ENCODE results near the gene THAP10. TPM values are rescaled to one million over a fixed set of nuclear protein-coding genes. Genes with fewer than 3 reads are reported as not detected.

The THAP10 gene
- total RNA-seq, 4 donors from 2014 or later: 2.2 to 14.9 (median 8.3) TPM; not detected in 1

DNA sequence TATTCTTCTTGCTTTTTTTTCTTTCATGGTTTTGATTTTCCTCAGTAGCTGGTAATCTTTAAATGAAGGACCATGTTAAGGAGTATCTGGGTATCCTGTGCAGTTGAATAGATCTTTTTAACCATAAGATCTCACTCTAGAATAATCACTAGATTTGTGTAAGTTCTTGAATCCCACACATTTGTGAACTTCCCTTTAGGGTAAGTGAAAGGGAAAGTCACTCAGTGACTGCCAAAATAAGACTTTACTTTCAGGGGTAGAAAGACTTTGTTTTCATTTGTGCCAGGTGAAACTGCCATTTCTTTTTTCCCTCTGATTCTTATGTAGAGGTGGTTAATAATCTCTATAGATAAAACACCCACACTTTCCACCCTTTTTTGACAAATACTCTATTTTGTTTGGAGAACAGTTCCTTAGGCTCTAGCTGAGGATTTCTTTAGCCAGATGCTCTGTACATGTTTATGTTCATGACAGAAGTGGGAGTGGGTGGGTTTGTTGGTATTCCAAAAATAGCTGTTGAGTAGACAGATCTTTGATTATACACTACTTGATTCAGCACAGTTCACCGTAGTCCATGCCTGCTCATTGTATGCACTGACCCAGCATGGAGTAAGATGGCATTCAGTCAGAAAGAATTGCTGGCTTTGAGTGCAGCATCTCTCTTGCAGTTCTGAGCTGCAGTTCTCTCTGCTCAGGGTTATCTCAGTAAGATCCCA is 28.9 kb upstream of the THAP10 start:
- TF ChIP-seq POLR2AphosphoS5 (IDR thresholded peaks at IDR 0.05): no peak
- Histone ChIP-seq H3K36me3 (no peaks in the 10 kb centered on the region), H3K27me3 (no peaks in the 10 kb centered on the region), H3K4me1 (no peaks in the 10 kb centered on the region), H3K9me3 (no peaks in the 10 kb centered on the region), H3K4me3 (no peak overlapping the region), H3K27ac (no peak overlapping the region)
- 35% methylated on average over 1 of the region's 1 CpG; no CpG with 5 or more reads in 1 of the 2 donors for WGBS, 2 donors (ENCODE audit: low coverage in 1 of 2)
- DNase-seq: no peak
- intact Hi-C loops (cut with DNase I; ENCODE audit: low total_unique reads) (no loop called here), in situ Hi-C loops (cut with MboI; ENCODE audit: low pct_ligation_motif_present in 1 of 4, low pct_unique_long_range_greater_than_20kb in 1 of 4, low sequenced_read_pairs in 3 of 4) (no loop called here)

DNA sequence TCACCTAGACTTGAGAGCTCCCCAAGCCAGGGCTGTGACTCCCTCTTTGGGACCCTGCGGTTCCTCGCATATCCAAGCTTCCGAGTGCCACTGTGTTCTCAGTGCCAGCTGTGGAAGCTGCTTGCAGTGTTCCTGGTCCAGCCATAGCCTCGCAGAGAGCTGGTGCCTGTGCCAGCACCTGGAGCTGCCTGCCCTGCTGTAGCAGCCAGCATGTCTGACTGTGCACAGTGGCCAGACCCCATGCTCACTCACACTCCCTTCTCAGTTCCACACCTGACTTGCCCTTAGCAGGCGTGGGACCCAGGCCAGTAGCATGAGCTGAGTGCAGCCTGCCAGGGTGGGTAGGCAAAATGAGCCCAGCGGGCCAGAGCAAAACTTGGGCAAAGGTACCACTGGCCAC is 25.7 kb upstream of the THAP10 start:
- Histone ChIP-seq H3K4me1 (no peaks in the 10 kb centered on the region), H3K9me3 (no peaks in the 10 kb centered on the region), H3K27me3 (no peaks in the 10 kb centered on the region), H3K36me3 (no peaks in the 10 kb centered on the region), H3K4me3 (no peak overlapping the region), H3K27ac (no peak overlapping the region)
- no peak for DNase-seq
- in situ Hi-C loops (cut with MboI; ENCODE audit: low pct_ligation_motif_present in 1 of 4, low pct_unique_long_range_greater_than_20kb in 1 of 4, low sequenced_read_pairs in 3 of 4) (no loop called here), intact Hi-C loops (cut with DNase I; ENCODE audit: low total_unique reads) (no loop called here)
- TF ChIP-seq POLR2AphosphoS5 (IDR thresholded peaks at IDR 0.05) (no peak), EP300 (IDR thresholded peaks at IDR 0.05; ENCODE audit: low read depth) (no peak), CTCF (IDR thresholded peaks at IDR 0.05) (no peak), POLR2A (IDR thresholded peaks at IDR 0.05) (no peak)
- WGBS, 2 donors (ENCODE audit: low coverage in 1 of 2): 88% methylated on average over 6 of the region's 6 CpGs; no CpG with 5 or more reads in 1 of the 2 donors

DNA sequence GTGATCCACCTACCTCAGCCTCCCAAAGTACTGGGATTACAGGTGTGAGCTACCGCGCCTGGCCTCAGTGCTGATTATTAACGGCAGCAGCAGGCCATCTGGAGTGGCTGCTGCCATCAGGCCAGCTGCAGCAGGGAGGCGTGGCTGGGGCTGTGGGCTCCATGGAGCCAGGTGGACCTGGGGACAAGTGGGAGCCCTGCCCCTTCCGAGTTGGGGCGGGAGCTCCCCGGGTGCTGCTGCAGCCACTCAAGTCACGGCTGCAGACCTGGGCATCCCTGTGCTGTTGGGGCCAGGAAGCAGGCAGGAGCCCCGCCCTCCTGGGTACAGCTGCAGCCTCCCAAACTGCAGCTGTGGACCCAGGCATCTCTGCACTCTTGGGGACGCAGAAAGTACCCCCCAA is 24.3 kb upstream of the THAP10 start:
- Histone ChIP-seq H3K36me3 (no peaks in the 10 kb centered on the region), H3K4me1 (no peaks in the 10 kb centered on the region), H3K4me3 (no peak overlapping the region), H3K27me3 (no peaks in the 10 kb centered on the region), H3K27ac (no peak overlapping the region), H3K9me3 (no peaks in the 10 kb centered on the region)
- in situ Hi-C loops (cut with MboI; ENCODE audit: low pct_ligation_motif_present in 1 of 4, low pct_unique_long_range_greater_than_20kb in 1 of 4, low sequenced_read_pairs in 3 of 4) (no loop called here), intact Hi-C loops (cut with DNase I; ENCODE audit: low total_unique reads) (no loop called here)
- WGBS, 2 donors (ENCODE audit: low coverage in 1 of 2): 93% methylated on average over 9 of the region's 10 CpGs; no CpG with 5 or more reads in 1 of the 2 donors
- TF ChIP-seq POLR2A (IDR thresholded peaks at IDR 0.05): no peak
- no peak for TF ChIP-seq POLR2AphosphoS5 (IDR thresholded peaks at IDR 0.05)
- no peak for TF ChIP-seq CTCF (IDR thresholded peaks at IDR 0.05)
- no peak for TF ChIP-seq EP300 (IDR thresholded peaks at IDR 0.05; ENCODE audit: low read depth)
- DNase-seq: no peak

GRCh38 chr15:70912187-70912586 is 20.0 kb upstream of the THAP10 start:
- 30 to 36% methylated on average over 1 of the region's 1 CpG for WGBS, 2 donors (ENCODE audit: low coverage in 1 of 2)
- H3K36me3 ChIP-seq: peaks cover 0 to 6% (median 2%) of the 10 kb centered on the region in 4 donors

More at GRCh38 chr15:70912187-70912586, 20.0 kb upstream of the THAP10 start:
- Histone ChIP-seq H3K27ac (no peak overlapping the region), H3K27me3 (no peaks in the 10 kb centered on the region), H3K4me3 (no peak overlapping the region), H3K9me3 (peaks cover 9 to 13% of the 10 kb centered on the region in 2 donors), H3K4me1 (no peaks in the 10 kb centered on the region)
- no peak for DNase-seq
- TF ChIP-seq EP300 (IDR thresholded peaks at IDR 0.05; ENCODE audit: low read depth) (no peak), CTCF (IDR thresholded peaks at IDR 0.05) (no peak), POLR2AphosphoS5 (IDR thresholded peaks at IDR 0.05) (no peak)
- intact Hi-C loops (cut with DNase I; ENCODE audit: low total_unique reads): no loop called here
- in situ Hi-C loops (cut with MboI; ENCODE audit: low pct_ligation_motif_present in 1 of 4, low pct_unique_long_range_greater_than_20kb in 1 of 4, low sequenced_read_pairs in 3 of 4): no loop called here
